CD4-positive, alpha-beta T cell treated with Interleukin-21 for 1 hour (primary cell): ENCODE measurements around the gene FOXP2.

ENCODE experiments used
- DNase-seq: peaks from one replicate; pipeline ENCODE4 v3.0.0-alpha.2; 2020

FOXP2 gene

GRCh38 chr7:114660126-114660486 lies 245.5 kb downstream of the FOXP2 start:
- no peak for DNase-seq

- no peak for DNase-seq
Observed at GRCh38 chr7:114660753-114661152, 246.1 kb downstream of the FOXP2 start.

GRCh38 chr7:114662002-114662677 lies 247.5 kb downstream of the FOXP2 start:
- DNase-seq, result no peak

GRCh38 chr7:114663502-114663901 lies 248.9 kb downstream of the FOXP2 start:
- no peak for DNase-seq

- no peak for DNase-seq
Observed at GRCh38 chr7:114670676-114671075, 256.1 kb downstream of the FOXP2 start.

GRCh38 chr7:114671563-114672123 lies 257.0 kb downstream of the FOXP2 start:
- DNase-seq, result no peak

GRCh38 chr7:114678116-114678515 lies 263.5 kb downstream of the FOXP2 start:
- no peak for DNase-seq

- DNase-seq, result no peak
Observed at GRCh38 chr7:114687238-114687637, 272.6 kb downstream of the FOXP2 start.

- DNase-seq, result no peak
Observed at GRCh38 chr7:114688443-114689055, 273.9 kb downstream of the FOXP2 start.

- no peak for DNase-seq
Observed at GRCh38 chr7:114689406-114689805, 274.8 kb downstream of the FOXP2 start.

GRCh38 chr7:114691605-114692004 lies 277.0 kb downstream of the FOXP2 start:
- no peak for DNase-seq

- no peak for DNase-seq
Observed at GRCh38 chr7:114695182-114695581, 280.6 kb downstream of the FOXP2 start.

- DNase-seq, result no peak
Observed at GRCh38 chr7:114700247-114700928, 285.8 kb downstream of the FOXP2 start.

- no peak for DNase-seq
Observed at GRCh38 chr7:114703677-114704076, 289.1 kb downstream of the FOXP2 start.

- no peak for DNase-seq
Observed at GRCh38 chr7:114708646-114709045, 294.0 kb downstream of the FOXP2 start.

GRCh38 chr7:114710499-114710898 lies 295.9 kb downstream of the FOXP2 start:
- no peak for DNase-seq

- no peak for DNase-seq
Observed at GRCh38 chr7:114711241-114711640, 296.6 kb downstream of the FOXP2 start.

- DNase-seq, result no peak
Observed at GRCh38 chr7:114715907-114716306, 301.3 kb downstream of the FOXP2 start.

GRCh38 chr7:114718861-114719260 lies 304.2 kb downstream of the FOXP2 start:
- no peak for DNase-seq

GRCh38 chr7:114720725-114721124 lies 306.1 kb downstream of the FOXP2 start:
- DNase-seq, result no peak

GRCh38 chr7:114722562-114722961 lies 307.9 kb downstream of the FOXP2 start:
- DNase-seq, result no peak

GRCh38 chr7:114723308-114723707 lies 308.7 kb downstream of the FOXP2 start:
- no peak for DNase-seq

- no peak for DNase-seq
Observed at GRCh38 chr7:114740095-114740494, 325.5 kb downstream of the FOXP2 start.

- no peak for DNase-seq
Observed at GRCh38 chr7:114740941-114741340, 326.3 kb downstream of the FOXP2 start.
